Measurements from ENCODE around the gene MACF1.

Gene MACF1

DNA sequence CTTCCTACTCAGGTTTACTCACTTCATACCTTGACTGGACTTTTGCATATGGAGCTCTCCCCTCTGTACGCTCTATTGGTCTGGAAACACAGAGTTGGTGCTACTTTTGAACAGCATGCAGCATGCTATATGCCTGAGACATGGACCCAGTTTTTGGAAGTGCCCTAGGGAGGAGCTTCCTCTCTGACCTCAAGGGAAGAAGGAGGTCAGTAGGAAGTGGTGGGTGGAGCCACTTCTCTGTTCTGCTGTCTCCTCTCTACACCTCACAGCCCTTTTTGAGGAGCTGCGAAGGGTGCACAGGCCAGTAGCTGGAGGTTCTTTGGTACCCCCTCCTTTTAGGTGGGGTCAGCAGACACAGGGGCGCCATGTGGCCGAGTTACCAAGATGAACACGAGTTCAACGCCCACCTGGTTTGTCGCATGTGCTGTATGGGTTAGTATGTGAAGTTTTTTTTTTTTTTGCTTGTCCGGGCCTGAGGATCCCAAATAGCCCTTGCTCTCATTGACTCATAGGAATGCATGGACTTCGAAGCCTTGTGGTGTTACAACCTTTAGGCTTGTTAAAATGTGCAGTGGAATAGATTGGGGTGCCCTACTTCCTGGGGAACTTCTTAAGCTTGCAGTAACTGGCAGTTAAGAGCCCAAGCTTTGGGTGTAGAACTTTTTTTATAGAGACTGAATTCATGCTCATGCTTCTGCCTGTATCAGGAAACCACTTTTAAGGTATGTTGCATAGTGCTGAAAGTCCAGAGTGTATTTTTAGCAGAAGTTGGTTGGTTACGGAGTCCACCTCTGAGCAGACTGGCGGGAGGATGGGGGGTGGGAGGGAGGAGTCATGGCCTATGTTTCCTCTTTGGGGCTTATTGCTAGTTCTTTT lies 10.7 kb downstream of the MACF1 start:
- DNase-seq = peak; percentile 76

DNA sequence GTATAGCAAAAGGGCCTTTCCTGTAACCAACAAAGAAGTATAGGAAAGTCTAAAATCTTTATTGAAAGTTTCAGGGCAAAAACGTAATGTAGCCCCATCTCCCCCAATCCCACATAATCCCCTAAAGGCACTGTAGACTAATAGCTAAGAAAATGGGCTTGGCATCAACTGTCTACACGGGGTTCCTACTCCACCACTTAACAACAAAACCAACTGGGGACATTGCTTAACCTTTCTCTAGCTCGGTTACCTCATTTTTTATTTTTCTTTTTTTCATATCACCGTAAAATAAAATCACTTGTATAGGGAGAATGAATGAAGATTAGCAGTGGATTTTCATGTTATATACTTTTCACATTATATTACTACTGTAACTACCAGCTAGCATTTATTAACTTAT lies 12.3 kb downstream of the MACF1 start:
- no peak for DNase-seq

DNA sequence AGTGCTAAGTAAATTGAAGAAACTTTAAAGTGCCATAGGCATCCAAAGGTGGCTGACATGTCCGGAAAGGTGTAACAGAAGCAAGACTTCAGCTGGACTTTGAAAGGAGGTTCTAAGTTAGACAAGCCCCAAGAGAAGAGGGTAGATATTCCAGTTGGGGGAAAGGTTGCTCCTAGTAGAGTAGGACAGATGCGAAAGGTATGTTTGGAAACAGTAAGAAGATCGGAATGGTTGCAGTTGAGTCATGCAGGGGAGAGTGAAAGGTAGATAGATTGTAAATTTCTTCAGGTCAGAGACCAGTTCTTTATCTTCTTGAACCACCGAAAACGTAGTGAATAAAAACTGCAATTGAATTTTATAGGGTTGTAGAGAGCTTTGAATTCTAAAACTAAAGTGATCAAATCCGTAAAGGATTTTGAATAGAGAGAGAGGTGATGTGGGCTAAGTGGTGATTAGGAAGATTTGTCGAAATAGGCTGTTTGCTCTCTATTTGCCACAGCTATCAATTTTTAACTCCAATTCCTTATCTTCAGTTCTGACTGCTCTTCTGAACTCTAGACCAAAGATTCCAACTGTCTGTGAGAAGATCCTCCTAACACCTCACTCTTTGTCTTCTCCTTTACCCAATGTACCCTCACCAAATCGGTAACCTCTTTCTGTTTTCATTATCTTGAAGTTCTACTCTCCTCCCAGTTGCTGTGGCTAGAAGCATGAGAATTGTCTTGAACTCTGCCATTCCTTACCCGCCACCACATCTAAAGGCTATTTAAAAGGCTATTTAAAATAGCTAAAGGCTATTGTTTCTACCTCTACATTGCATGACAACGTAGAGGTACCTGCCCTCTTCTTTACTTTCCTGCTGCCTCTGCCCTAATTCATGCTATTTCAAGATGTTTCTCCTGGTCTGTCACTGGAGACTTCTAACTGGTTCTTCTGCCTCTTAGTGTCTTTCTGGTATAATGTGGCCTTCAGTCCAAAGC lies 16.7 kb downstream of the MACF1 start:
- no peak for DNase-seq

DNA sequence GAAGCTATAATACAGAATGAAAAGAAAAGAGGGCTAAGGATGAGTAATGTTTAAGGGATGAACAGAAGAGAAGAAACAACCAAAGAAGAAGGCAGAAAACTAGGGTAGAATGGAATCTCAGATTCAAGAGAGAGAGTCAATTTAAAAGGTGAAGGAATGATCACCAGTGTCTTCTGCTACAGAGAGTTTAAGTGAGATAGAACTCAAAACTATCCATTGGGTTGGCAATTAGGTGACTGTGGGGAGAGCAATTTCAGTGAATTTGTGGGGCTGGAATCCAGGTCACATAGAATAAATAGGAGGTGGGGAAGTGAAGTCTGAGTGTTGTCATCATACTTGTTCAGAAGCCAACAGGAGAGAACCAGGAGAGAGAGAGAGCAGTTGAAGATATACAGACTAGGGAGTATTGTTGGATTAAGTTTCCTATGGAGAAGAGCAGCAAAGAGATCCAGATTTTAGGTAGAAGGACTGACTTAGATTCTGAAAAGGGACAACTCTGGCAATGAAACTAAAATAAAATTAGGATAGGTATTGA lies 19.9 kb downstream of the MACF1 start:
- no peak for DNase-seq

DNA sequence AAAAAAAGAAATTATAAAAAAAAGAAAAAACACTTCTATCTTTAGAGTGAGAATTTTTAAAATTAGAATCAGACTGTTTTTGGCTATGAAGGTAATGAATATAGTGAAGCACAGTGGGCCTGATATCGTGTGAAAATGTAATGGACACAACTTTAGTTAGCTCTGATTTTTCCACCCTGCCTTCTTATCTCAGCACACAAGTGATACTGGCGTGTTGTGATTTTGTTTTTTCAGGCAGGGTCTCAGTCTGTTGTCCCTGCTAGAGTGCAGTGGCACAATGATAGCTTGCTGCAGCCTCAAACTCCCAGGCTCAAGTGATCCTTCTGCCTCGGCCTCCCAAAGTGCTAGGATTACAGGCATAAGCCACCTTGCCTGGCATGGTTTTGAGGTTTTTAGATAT lies 22.3 kb downstream of the MACF1 start:
- no peak for DNase-seq

DNA sequence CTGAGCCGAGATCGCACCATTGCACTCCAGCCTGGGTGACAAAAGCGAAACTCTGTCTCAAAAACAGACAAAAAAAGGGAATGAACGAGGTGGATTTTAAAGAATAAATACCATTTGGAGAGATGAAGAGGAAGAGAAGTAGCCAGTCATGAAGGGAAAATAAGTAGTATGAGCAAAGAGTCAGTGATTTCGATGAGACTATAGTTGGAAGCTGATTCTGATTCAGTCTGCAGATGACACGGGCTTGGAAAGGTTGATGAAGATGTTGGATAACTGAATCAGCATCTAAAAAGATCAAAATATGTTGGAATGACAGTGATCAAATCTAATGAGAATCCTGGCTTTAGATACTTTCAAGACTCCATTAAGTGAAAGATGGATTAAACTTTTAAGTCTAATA lies 23.8 kb downstream of the MACF1 start:
- DNase-seq = no peak

DNA sequence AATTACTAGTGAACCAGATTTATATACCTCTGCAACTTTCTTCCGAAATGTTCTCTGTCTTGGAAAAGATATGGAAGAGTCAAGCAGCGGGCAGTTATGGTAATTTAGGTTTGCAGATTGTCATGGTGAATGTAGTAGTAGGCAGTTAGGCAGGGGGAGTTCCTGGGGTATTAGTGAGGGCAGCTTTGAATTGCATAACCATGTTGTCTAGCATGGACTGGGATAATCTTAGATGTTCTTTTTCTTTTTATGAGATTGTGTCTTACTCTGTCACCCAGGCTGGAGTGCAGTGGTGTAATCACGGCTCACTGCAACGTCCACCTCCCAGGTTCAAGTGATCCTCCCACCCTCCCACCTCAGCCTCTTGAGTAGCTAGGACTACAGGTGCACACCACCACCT lies 25.0 kb downstream of the MACF1 start:
- DNase-seq = peak; percentile 6

DNA sequence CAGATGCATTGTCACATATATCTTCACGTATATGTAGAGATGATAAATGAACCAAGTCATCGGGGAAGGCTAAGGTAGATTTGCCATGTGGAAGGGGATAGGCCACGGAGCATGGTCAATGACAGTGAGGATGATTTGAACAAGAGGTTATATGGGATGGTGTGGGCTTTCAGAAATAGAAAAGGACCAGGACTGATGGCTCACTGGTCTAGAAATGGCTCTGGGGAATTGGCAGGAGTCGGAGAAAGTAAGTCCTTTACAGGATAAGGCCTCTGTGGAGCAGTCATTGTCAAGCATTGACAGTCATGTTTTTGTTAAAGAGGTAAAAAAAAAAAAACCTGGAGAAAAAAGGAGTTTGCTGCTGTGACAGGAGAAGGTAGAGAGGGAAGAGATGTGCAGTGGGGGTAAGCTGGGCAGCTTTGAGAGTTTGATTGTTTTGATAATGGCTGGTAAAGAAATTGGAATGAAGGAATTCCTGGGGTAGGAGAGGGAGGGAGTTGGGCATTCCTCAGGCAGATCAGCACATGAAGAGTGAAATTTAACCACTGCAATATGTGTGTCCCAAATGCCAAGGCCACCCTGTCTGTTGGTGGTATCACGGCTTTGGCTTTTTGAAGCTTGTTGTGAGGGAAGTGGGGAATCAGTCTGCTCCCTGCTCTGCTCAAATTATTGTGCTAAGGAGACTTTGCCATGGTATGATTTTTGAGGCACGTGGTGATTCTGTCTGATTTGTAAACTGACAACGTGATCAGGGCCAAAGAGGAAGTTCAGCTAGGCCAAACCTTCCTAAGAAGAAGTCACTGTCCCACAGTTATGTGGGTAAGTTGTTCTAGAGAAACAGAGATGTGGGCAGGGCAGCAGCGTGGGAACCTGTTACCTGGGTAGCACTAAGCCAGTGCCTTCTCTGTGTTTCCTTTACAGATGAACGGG lies 26.0 kb downstream of the MACF1 start:
- peak; percentile 81 for DNase-seq

DNA sequence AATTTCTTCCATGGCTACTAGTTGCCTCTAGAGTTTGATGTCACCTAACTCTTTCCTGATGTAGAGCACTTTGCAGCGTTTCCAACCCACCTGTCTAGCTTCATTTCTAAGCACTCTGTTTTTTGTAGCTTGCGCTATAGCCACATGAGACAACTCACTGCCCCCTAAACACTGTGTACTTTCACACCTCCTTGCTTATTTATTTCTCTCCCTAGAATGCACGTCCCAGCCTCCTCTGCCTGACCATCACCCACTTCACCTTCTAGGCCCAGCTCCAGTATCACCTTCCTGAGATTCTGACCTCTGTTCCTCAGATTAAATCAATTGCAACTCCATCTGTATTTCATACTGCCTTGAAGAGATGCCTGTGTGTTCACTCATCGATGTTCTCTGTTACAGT lies 32.5 kb downstream of the MACF1 start:
- DNase-seq = no peak

DNA sequence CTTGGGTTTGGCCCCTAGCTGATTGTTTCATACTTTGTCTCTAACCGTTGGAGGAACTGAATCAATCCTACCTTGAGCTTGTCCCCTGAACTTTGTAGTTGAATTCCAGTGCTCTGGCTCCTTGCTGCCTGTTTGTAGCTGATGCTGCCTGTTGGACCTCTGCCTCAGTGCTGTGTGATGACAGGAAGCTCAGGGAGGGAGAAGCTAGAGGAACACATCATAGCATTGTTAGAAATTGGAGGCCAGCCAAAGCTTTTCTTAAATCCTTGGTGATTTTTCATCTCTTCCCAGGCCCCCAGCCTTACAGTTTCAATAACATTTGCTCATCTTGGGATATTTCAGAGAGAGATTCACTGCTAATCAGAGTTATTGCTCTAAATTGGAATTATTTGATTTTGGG lies 34.0 kb downstream of the MACF1 start:
- DNase-seq = no peak

DNA sequence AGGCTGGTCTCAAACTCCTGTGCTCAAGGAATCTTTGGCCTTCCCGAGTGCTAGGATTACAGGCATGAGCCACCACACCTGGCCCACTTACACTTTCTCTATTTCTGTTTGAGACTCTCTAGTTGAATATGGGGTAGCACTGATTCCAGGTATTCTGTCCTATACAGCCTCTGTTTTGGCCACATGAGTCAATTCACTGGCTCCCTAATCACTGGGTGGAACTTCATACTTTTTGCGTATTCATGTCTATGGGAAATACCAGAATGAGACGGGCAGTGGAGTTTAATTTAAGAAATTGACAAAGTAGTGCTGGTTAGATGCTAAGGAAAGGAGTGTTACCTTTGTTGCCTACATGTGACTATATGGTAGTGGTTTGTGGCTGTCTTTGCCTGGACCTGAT lies 35.5 kb downstream of the MACF1 start:
- no peak for DNase-seq

DNA sequence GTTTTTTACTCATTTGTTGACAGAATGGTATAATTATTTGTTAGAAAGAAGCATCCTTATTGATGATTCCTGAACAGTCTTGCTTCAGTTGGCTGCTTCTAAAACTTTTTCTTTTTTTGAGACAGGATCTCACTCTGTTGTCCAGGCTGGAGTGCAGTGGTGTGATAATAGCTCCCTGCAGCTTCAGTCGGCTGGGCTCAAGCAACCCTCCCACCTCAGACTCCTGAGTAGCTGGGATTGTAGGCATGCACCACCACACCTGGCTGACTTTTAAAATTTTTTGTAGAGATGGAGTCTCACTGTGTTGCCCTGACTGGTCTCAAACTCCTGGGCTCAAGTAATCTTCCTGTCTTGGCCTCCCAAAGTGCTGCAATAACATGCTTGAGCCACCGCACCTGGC lies 38.8 kb downstream of the MACF1 start:
- no peak for DNase-seq

DNA sequence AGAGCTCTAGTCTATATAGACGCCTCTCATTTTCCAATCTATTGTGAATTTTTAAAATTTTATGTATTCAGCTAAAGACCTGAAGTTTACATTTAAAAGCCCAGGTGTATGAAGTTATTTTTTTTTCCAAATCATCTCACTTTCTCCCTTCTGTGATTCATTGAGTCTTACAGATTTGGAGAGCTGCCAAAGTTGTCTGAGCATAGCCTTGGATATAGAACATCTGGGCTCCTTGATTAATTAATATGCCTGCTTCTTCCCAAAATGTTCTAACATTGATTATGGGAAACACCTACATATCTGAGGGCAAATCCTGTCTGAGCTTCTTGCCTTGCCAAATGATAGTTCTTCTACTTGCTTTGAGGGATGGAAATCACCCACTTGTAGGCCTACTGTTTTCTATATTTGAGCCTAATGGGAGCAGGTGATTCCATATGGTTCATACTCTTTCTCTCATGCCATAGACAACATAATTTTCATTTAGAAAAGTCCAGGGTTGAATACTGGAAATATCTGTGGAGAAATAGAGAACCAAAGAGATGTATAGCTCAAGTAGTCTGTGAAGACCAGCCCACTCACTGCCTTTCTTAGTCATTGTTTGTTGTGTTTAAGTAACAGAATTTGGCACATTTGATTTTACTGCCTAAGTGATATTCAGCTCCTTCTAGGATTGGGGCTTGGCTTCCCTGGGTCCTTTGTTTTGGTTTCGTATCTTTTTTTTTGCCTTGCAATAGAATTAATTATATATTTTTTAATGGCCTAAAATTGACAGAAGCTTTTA lies 46.2 kb downstream of the MACF1 start:
- no peak for DNase-seq

DNA sequence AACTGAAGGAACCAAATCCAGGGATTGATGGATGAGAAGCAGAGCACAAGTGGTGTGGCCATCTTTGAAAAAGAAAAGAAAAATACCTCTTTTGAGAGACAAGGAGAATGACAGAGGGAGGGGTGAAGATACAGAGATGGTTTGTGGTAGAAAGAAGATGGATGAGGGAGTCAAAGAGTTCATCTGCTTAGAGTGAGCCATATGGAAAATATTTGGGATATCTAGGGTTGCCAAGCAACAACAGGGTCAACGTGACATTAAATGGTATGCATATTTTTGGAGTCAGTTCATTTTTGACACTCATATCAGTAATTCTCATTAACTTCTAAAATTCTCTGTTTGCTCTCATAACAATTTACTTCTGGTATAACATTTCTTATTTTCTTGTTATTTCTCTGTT lies 50.7 kb downstream of the MACF1 start:
- DNase-seq = no peak

DNA sequence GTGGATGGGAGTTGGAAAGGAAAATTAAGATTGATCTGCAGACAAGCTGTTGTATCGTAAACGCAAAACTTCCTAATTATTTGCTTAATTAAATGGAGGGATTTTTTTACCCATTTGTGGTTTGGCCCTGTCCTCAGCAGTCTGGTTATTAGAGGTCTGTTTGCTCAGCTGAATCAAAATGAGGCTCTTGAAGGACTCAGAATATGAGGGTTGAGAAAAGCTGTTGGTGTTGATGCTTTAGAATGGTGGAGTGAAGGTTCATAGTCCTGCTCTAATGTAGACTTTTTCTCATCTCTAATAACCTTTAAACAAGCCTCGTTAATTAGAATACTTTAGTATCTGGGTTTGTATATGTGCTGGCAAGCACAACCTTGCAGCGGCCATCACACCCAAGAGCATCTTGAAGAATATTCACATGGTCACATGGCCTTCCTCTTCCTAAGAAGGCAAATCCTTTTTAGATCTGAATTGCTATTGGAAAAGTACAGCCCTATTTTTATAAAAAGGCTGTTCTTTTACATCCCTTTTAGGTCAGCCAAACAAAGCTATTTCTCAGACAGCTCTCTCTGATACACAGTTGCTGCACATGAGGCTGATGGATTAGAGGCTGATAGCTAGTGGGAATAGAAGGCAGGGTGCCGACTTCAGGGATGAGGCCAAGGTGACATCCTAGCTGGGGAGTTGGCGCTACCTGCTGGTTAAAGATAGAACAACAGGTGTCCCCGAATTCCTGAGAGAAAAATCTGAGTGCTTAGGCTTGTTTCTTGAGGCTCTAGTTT lies 53.8 kb downstream of the MACF1 start:
- peak; percentile 35 for DNase-seq

DNA sequence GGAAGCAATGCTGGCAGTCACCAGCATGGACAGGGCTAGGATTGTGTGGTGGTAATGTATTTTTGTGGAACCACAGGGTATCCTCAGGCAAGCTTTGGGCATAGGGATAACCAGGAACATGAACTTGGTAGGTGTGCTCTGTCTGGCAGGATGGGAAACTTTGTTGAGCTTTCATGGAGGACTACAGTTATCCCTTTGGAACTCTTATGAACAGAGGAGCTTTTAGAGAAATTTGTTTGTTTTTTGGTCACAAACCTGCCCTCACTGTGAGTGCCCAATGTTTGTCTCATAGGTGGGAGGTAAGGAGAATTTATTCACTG lies 54.4 kb downstream of the MACF1 start:
- no peak for DNase-seq

DNA sequence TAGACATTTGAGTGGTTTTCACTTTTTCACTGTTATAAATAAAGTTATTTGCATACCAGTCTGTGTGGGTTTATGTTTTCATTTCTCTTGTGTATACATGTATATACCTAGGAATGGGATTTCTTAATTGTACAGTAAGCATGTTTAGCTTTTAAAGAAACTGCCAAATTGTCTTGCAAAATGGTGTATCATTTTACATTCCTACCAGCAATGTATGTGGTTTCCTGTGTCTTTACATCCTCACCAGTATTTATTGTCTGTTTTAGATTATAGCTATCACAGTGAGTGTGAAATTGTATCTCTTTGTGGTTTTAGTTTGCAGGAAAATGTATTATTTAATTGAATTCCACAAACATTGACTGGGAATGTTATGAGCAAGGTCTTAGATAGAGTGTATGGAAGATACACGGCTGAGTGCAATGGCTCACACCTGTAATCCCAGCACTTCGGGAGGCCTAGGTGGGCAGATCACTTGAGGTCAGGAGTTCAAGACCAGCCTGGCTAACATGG lies 57.3 kb downstream of the MACF1 start:
- no peak for DNase-seq

DNA sequence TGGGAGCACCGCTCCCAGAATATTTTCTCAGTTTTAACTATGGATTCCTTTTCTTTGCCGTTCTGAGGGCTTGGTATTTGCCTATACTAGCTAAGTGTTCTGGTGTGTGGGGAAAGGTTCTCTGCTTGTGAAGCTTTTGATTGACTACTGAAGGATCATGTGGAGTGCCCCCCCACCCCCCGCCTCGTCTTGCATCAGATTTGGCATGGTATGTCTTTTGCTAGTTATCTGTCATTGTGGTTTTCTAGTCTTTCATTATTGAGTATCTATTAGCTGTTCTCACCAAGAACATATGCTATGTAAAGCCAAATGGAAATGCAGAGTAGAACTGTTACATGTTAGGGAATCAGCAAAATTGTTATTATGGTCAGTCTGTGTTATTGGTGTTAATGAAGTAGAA lies 58.3 kb downstream of the MACF1 start:
- DNase-seq = no peak

DNA sequence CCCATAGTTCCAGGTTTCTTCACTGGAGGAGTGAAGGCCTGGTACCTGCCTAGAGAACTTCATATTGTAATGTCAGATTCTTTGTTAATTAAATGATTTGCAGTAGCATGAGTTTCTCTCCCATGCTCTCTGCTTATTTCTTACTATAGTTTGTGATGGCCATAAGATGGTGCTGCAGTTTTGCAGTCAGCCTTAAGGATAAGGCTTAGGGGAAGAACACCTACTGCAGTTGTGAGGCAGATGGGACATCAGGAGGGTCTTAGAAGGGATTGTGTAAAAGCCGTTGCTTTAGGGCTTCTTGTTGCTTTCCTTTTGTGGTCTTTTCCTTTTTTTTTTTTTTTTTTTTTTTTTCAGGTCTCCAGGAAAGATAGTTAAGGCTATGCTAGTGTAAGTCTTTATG lies 61.8 kb downstream of the MACF1 start:
- no peak for DNase-seq

DNA sequence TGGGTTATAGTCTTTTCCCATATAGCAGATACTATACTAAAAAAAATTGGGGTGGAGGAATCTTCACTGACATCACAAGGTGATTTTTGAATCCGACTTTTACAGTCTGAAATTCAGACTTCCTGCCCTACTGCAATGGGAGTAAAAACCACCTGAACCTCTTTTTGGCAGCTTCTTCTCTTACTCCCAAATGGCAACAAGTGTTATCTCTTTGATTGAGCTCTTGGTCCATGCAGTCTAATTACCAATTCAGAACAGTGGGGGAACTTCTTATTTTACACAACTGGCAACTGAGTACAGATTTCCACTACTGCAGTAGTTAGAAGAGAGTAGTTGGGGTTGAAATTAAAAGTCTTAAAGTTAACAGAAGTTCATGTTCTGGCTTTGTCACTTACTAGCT lies 62.3 kb downstream of the MACF1 start:
- DNase-seq = no peak

DNA sequence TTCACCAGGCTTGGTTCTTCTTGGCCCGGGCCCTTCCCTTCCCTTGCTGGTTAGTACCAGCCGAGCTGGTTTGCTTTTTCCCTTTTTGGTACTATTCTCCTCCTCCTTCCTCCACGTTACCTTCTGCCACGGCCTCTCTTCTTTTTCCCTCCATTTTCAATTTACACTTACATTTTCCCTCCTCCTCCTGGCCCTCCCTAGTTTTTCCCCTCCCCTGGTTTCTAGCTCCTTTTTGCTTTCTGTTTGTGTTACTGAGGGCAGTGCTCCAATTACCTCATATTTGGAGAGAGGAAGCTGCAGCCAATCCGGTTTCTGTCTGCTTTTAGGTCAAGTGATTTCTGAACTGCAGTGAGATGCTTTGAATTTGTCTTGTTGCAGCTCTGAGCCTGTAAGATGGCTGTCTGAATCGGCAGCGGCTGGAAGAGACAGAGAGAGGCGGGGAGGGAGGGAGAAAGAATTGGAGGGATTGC lies 63.7 kb downstream of the MACF1 start:
- peak; percentile 45 for DNase-seq
